ENCODE results near the gene ZBTB7A. TPM values are rescaled to one million over a fixed set of nuclear protein-coding genes. Genes with fewer than 3 reads are reported as not detected.

The ZBTB7A gene
- total and polyA plus RNA-seq, 2 of the 4 experiments (the other 2 are of a cell fraction): 3.2 to 10.3 TPM

DNA sequence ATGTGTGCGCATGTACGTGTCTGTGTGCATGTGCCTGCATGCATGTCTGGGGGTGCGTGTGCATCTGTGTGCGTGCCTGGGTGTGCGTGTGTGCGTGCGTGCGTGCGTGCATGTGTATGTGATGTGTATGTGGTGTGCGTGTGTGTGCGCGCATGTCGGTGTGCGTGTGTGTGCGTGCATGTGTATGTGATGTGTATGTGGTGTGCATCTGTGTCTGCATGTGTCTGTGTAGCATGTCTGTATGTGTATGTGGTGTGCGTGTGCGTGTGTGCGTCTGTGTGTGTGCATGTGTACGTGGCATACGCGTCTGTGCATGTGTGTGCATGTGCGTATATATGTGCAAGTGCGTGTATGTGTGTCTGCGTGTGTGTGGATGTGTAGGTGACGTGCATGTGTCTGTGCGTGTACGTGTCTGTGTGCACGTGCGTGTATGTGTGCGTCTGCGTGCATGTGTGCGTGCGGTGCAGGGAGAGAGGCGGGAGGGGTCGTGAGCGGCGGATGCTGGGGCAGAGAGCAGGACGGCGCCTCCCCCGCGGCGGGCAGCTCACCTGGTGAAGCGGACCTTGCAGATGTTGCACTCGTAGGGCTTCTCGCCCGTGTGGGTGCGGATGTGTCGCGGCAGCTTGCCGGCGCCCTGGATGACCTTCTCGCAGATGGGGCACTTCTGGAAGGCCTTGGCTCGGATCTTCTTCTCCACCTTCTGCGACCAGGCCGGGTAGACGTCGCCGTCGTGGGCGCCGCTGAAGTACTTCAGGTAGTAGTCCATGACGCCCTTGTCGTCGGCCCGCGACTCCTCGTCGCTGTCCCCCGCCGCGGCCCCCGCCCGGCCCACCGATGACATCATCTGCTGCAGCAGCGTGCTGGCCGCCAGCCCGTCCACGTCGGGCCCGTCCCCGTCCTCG, 13.0 kb downstream of the ZBTB7A start:
- H4K8ac ChIP-seq (ENCODE audit: low read depth in 2 of 2, low read length in 2 of 2): no peak overlapping the region
- H3K4me3 ChIP-seq (ENCODE audit: insufficient read depth, low read depth, low read length): no peak overlapping the region
- ChIA-PET POLR2A (ENCODE audit: unreplicated experiment) (no interaction called here), CTCF (no interaction called here)
- no peak overlapping the region for H2BK120ac ChIP-seq (ENCODE audit: low read depth, low read length)
- H2BK20ac ChIP-seq (ENCODE audit: low read depth, low read length): no peak overlapping the region
- H3K9ac ChIP-seq (ENCODE audit: low read depth, low read length): no peak overlapping the region
- 93% methylated on average over 67 of the region's 82 CpGs; no CpG with 5 or more reads in 1 of the 2 experiments for WGBS, 2 experiments (ENCODE audit: extremely low coverage in 2 of 2, insufficient read length in 1 of 2)
- H2AFZ ChIP-seq (replicated peaks; ENCODE audit: low read length, poor library complexity): peak overlapping the region; percentile 23
- H2BK15ac ChIP-seq (ENCODE audit: low read depth, low read length): no peak overlapping the region
- H3K18ac ChIP-seq (ENCODE audit: low read depth, low read length): no peak overlapping the region
- H3K23ac ChIP-seq (ENCODE audit: low read depth, low read length): 0 out of 2 replicates have a peak overlapping the region, but pooled peaks have one; percentile 24
- H3K14ac ChIP-seq (replicated peaks; ENCODE audit: low read depth, low read length): no peak overlapping the region
- peak overlapping the region; percentile 82 for H2AK9ac ChIP-seq (replicated peaks; ENCODE audit: low read depth, low read length, poor library complexity)
- H3K56ac ChIP-seq (ENCODE audit: extremely low read depth, insufficient read depth, low read length): no peak overlapping the region
- H3K4me1 ChIP-seq (ENCODE audit: control insufficient read depth, insufficient read depth, low read length): peaks cover 26% of the 10 kb centered on the region
- H3K9me3 ChIP-seq (ENCODE audit: control insufficient read depth, insufficient read depth, low read length): no peaks in the 10 kb centered on the region
- H3K27ac ChIP-seq (ENCODE audit: insufficient read depth, low read length): no peak overlapping the region
- no peak for ATAC-seq (ENCODE audit: low read depth)
- BruUV-seq (replicated peaks): no TSS peak
- H4K5ac ChIP-seq (ENCODE audit: low read depth, low read length): no peak overlapping the region
- dilution Hi-C loops (cut with HindIII; ENCODE audit: low sequenced_read_pairs, unreplicated experiment): no loop called here
- peaks cover 10 to 62% of the 10 kb centered on the region in 2 experiments for H3K79me1 ChIP-seq (ENCODE audit: low read depth in 1 of 2, low read length in 2 of 2)
- no peak overlapping the region for H4K91ac ChIP-seq (ENCODE audit: insufficient read depth, low read depth, low read length)
- no peak overlapping the region for H3K4ac ChIP-seq (ENCODE audit: low read depth, low read length)
- peak overlapping the region; percentile 9; the same call in 1 of the 2 replicates for H2AK5ac ChIP-seq (ENCODE audit: low read depth, low read length)
- H2BK5ac ChIP-seq (ENCODE audit: low read depth, low read length, poor library complexity, severe bottlenecking): peak overlapping the region; percentile 0
- no peak overlapping the region for H3K4me2 ChIP-seq (ENCODE audit: low read depth, low read length)
- intact Hi-C loops (cut with micrococcal nuclease): no loop called here
- H4K20me1 ChIP-seq (ENCODE audit: insufficient read depth, low read length): peaks cover 96% of the 10 kb centered on the region
- no peaks in the 10 kb centered on the region for H3K27me3 ChIP-seq (ENCODE audit: control insufficient read depth, insufficient read depth, low read length)
- DNase-seq: no peak
- in situ Hi-C loops (cut with MboI; ENCODE audit: low sequenced_read_pairs): no loop called here
- peaks cover 48% of the 10 kb centered on the region for H3K36me3 ChIP-seq (ENCODE audit: control insufficient read depth, insufficient read depth, low read length)
- peaks cover 10% of the 10 kb centered on the region for H3K9me1 ChIP-seq (ENCODE audit: insufficient read depth, low read length)
- TF ChIP-seq RAD21 (IDR thresholded peaks at IDR 0.05; ENCODE audit: low read length) (no peak), NFE2L2 (IDR thresholded peaks at IDR 0.05; ENCODE audit: low read depth, low read length) (no peak), SMC3 (IDR thresholded peaks at IDR 0.05; ENCODE audit: low read depth, low read length) (no peak), BHLHE40 (IDR thresholded peaks at IDR 0.05; ENCODE audit: low read depth, low read length) (no peak), USF2 (IDR thresholded peaks at IDR 0.05; ENCODE audit: low read depth, low read length) (no peak), CTCF (conservative IDR thresholded peaks at IDR 0.05; ENCODE audit: low read depth, low read length) (no peak), CHD1 (IDR thresholded peaks at IDR 0.05; ENCODE audit: low read depth, low read length) (no peak), MAFK (IDR thresholded peaks at IDR 0.05; ENCODE audit: low read depth, low read length) (no peak), FOS (IDR thresholded peaks at IDR 0.05; ENCODE audit: low read depth, low read length) (no peak), MAZ (IDR thresholded peaks at IDR 0.05; ENCODE audit: borderline replicate concordance, low read depth, low read length) (no peak), RCOR1 (IDR thresholded peaks at IDR 0.05; ENCODE audit: insufficient replicate concordance, low read length) (no peak), MXI1 (IDR thresholded peaks at IDR 0.05; ENCODE audit: borderline replicate concordance, low read depth, low read length) (no peak), POLR2A (IDR thresholded peaks at IDR 0.05; ENCODE audit: low read depth, low read length) (no peak), RFX5 (IDR thresholded peaks at IDR 0.05; ENCODE audit: low read depth, low read length) (no peak)
- TF ChIP-seq, protein P1, sequence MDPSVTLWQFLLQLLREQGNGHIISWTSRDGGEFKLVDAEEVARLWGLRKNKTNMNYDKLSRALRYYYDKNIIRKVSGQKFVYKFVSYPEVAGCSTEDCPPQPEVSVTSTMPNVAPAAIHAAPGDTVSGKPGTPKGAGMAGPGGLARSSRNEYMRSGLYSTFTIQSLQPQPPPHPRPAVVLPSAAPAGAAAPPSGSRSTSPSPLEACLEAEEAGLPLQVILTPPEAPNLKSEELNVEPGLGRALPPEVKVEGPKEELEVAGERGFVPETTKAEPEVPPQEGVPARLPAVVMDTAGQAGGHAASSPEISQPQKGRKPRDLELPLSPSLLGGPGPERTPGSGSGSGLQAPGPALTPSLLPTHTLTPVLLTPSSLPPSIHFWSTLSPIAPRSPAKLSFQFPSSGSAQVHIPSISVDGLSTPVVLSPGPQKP (IDR thresholded peaks at IDR 0.05; ENCODE audit: borderline replicate concordance, low read depth, low read length): no peak
